HG03196 (cell line): ENCODE measurements around the gene MYO3B.

Experiments
- ATAC-seq: cut with Tn5 transposase; IDR thresholded peaks from one replicate; pipeline ENCODE4 v1.9.1; 2021; ENCODE audit not compliant: unreplicated experiment

MYO3B gene

GRCh38 chr2:170292415-170292814 is 114.5 kb downstream of the MYO3B start:
- no peak for ATAC-seq

GRCh38 chr2:170297496-170297895 is 119.5 kb downstream of the MYO3B start:
- no peak for ATAC-seq

GRCh38 chr2:170298115-170298514 is 120.2 kb downstream of the MYO3B start:
- peak; percentile 83 for ATAC-seq

- no peak for ATAC-seq
These were observed 121.0 kb downstream of the MYO3B start for GRCh38 chr2:170298861-170299429.

- ATAC-seq: no peak
These were observed 123.0 kb downstream of the MYO3B start for GRCh38 chr2:170300993-170301392.

GRCh38 chr2:170301626-170302025 is 123.7 kb downstream of the MYO3B start:
- no peak for ATAC-seq

GRCh38 chr2:170305711-170306110 is 127.8 kb downstream of the MYO3B start:
- ATAC-seq: no peak

- ATAC-seq: no peak
These were observed 128.4 kb downstream of the MYO3B start for GRCh38 chr2:170306293-170306873.

GRCh38 chr2:170307052-170307451 is 129.1 kb downstream of the MYO3B start:
- ATAC-seq: no peak

- ATAC-seq: no peak
These were observed 129.8 kb downstream of the MYO3B start for GRCh38 chr2:170307555-170308351.

- ATAC-seq: no peak
These were observed 133.0 kb downstream of the MYO3B start for GRCh38 chr2:170310876-170311502.

- no peak for ATAC-seq
These were observed 135.5 kb downstream of the MYO3B start for GRCh38 chr2:170313347-170313991.

GRCh38 chr2:170313992-170314348 is 136.0 kb downstream of the MYO3B start:
- no peak for ATAC-seq

- ATAC-seq: no peak
These were observed 136.9 kb downstream of the MYO3B start for GRCh38 chr2:170314744-170315447.

- ATAC-seq: no peak
These were observed 143.0 kb downstream of the MYO3B start for GRCh38 chr2:170320948-170321347.

- no peak for ATAC-seq
These were observed 143.6 kb downstream of the MYO3B start for GRCh38 chr2:170321526-170321925.

- no peak for ATAC-seq
These were observed 144.3 kb downstream of the MYO3B start for GRCh38 chr2:170322140-170322766.

- ATAC-seq: no peak
These were observed 145.8 kb downstream of the MYO3B start for GRCh38 chr2:170323743-170324142.

- no peak for ATAC-seq
These were observed 146.7 kb downstream of the MYO3B start for GRCh38 chr2:170324640-170325046.

GRCh38 chr2:170330881-170331280 is 152.9 kb downstream of the MYO3B start:
- no peak for ATAC-seq
